Effector CD4-positive, alpha-beta T cell (primary cell): Measurements from ENCODE around the gene CCNK.
A peak's percentile ranks its signal among the peaks of the same experiment; 100 is the strongest.

ENCODE experiments used
- DNase-seq: peaks from one replicate; pipeline ENCODE4 v3.0.0-alpha.2; 2020

The CCNK gene

DNA sequence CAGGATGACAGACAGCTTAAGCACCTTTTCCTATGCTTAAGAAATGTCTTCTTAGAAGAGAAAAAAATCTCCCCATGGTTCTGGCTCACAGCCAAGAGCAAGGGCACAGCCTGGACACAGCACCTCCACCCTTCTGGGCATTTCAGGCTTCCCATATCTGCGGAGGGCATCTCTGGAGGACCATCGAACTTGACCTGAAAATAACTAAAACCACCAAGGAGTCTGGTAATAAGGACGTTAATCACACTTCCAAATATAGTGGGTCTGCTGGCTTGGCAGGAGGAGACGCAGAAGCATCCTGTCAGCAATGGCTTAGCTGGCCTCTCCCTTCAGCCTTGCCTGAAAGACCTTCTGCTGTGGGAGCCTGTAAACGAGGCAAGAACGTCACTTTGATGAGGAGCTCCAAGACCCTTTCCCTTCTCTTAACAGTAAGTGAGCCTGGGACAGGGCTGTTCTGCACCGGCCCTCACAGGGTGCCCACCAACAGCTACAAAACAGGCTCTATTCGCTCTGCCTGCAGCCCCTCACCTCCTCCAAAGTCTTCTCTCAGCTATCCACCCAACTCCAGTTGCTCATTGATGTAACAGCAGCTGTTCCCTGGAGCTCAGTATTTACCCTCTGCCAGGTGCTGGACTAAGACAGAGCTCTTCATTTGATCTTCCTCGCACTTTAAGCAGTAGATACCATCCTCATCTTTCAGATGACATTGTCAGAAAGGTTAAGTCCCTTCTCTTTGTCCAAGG, 13.7 kb upstream of the CCNK start:
- no peak for DNase-seq

DNA sequence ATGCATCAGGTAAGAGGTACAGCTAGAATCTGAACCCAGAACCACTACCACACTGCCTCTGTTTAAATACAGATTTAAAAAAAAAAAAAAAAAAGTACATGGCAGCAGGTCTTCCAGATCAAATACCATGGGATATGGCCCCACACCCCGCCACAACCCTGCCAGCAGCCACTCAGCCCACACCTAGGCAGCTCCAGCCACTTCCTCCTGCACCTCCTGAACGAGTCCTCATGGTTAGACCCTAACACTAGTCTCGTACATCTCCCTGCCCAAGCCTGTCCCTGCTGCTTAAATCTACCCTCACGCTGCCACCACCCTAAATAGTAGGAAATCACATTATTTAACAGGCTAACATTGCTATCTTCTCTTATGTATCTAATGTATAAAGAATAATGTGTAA, 13.1 kb upstream of the CCNK start:
- DNase-seq = no peak

DNA sequence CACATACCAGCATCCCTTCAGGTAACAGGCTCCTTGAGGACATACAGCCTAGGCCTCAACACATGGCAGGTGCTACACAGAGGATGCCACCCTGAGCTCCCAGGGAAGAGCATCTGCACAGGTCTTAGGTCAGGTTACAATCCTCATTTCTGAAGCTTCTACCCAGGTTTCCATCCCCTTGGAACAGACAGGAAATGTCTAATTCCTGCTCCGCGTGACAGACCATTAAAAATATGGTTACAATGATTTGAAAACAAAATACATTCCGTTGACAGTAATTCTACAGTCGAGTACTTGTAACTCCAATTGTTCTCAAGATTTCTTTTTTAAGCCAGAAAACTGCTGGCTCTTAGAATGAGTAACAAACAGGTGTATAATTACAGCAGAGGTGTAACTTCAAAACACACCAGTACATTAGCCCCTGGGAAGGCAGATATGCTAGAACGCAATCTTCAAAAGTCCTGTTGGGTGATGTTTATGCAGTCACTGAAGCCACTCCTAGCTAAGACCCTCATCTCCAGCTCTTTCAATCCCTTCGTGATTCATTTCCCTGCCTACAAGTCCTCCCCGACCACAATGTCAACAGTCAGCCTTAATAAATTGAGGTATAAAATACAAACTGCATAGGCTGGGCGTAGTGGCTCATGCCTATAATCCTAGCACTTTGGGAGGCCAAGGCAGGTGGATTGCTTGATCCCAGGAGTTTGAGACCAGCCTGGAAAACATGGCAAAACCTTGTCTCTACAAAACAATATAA, 12.2 kb upstream of the CCNK start:
- no peak for DNase-seq

DNA sequence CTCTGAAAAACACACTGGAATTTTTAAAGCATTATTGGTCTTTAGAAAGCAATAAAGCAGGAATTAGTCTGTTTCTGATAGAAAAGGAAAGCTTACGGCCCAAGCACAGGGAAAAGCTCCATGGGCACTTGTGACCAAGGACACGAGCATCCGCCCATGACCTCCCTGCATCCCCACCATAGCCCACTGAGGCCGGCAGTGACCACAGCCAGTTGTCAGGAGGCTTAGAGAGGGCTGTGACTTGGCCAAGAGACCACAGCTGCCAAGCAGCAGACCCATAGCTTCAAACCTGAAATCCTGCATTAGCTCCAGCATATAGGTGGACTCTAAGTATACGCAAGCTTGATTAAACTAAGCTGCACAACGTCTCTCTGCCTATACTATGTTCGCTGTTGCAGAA, 9.5 kb upstream of the CCNK start:
- DNase-seq = no peak

DNA sequence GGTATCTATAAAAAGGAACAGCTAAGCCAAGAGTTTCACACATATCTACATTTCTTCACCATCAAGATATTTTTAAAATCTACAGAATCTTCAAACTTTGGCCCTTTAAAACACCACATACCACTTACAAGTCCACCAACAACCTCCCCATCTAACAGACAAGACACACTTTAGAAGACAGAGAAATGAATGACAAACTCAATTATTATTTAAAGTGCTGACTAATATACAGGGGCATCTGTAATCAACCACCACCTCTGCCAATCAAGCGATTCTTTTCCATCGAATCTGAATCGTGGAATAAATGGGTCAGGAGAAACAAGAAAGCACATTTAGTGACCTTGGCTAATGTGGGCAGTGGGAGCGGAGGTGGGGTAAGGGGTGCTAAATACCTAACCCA, 8.3 kb upstream of the CCNK start:
- DNase-seq = no peak

DNA sequence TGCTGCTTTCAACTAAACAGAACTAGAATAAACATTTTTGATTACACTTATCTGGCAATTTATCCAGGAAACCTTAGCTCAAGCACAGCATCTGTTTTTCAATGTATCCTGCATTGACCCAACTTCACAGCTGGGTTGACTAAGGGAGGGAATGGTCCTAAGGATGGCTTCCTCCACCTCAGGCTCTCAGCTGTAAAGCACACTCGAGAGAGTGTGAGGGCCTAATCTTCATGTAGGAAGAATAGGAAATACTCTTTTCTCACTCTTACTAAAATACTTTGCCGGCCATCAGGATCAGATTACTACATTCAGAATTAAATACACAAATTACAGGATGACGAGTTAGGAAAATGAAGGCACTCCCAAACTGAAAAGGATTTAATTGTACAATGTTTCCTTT, 7.8 kb upstream of the CCNK start:
- no peak for DNase-seq

DNA sequence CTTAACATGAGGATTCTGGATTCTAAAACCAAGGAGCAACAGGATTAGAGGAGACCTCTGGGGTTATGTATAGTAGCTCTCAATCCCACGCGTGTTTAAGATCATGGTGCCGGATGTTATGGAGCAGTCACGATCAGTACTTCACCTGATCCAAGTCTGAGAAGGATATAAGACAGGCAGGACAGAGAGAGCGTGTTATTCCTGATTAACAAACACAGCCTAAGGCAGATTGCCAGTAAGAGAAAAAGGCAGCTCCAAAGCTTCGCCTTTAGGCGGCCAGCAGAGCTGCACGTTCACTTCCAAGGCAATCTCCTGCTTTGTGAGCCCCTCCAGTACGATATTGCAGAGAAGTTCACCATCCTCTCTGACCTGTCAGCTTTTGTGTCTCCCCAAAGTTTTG, 6.0 kb upstream of the CCNK start:
- no peak for DNase-seq

DNA sequence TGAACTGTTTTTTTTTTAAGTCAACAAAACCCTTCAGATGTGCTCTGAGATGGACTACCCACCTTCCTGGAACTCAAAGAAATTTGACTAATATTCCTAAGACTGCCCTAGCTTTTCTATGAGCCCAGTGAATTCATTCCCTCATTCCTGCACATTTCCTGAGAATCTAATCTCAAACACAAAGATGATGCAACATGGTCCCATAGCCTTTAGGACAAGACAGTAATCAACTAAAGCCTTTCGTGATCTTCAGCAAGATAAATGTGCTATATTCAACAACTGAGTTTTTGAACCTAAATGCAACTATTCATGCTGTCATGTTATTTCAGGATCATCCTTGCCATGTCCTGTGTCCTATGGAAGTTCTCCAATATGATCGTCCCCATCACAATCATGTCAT, 5.5 kb upstream of the CCNK start:
- no peak for DNase-seq

DNA sequence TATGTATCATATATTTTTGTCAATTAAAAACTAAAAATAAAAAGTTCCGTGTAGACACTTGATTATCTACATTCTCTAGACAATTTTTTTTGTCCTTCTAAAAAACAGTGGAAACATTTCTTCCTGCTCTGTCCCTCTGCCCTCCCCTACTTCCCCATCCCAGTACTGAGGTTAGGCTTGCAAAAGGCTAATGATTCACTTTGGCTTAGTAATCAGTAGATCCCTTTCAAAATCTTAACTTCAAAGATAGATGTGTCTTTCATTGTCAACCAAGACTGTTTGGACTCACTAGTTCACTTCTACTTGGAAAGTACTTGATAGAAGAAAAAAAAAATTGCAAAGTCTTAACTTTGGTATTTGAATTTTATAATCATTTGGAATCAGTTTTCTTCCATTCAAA, 4.3 kb upstream of the CCNK start:
- no peak for DNase-seq

DNA sequence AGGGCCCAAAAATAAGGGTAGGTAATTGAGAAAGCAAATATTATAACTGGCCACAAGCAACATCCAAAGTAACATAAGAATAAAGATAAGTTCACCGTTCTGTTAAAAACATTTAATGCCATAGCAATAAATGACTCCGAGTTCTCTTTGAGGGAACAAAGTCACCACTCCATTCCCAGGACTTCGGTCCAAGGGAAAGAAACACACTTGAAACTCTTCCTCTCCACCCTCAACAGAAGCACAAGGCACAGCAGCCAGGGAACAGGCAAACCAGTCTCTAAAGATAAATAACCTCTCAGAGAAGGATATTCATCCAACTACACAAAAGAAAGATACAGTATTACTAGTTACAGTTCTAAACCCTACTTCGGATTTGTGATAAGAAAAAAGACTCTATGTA, 3.1 kb upstream of the CCNK start:
- DNase-seq = no peak

DNA sequence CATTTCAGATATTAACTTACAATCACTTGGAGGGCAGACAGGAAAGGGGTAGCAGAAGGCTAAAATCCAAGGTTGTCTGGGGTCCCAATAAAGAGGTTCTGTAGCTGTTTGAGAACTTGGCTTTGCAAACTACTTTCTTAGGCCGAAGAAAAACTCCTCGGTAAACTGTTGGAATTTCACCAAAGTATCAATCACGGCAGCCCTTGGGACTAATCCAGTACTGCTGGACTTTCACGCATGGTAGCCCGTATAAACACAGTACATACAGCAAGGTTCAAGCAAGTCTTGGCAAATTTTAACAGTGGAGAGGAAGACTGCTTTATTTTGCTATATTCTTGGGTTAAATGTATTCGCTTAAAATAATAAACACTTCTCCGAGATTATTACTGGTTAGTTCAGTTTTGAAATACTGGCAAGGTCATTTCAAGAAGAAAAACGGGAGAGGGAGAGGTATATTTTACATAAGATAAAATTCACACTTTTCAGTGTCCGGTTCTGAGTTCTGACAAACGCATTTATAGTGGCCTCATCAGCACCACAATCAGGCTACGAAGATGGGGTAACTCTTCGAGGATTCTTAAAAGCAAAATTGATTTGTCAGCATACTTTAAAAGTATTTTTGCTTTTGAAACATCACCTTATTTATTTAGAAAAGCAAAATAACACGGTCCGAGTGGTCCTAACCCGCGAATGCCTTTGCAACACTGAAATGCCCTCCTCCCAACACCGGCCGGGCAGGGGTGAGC, 1.9 kb upstream of the CCNK start:
- DNase-seq = no peak

DNA sequence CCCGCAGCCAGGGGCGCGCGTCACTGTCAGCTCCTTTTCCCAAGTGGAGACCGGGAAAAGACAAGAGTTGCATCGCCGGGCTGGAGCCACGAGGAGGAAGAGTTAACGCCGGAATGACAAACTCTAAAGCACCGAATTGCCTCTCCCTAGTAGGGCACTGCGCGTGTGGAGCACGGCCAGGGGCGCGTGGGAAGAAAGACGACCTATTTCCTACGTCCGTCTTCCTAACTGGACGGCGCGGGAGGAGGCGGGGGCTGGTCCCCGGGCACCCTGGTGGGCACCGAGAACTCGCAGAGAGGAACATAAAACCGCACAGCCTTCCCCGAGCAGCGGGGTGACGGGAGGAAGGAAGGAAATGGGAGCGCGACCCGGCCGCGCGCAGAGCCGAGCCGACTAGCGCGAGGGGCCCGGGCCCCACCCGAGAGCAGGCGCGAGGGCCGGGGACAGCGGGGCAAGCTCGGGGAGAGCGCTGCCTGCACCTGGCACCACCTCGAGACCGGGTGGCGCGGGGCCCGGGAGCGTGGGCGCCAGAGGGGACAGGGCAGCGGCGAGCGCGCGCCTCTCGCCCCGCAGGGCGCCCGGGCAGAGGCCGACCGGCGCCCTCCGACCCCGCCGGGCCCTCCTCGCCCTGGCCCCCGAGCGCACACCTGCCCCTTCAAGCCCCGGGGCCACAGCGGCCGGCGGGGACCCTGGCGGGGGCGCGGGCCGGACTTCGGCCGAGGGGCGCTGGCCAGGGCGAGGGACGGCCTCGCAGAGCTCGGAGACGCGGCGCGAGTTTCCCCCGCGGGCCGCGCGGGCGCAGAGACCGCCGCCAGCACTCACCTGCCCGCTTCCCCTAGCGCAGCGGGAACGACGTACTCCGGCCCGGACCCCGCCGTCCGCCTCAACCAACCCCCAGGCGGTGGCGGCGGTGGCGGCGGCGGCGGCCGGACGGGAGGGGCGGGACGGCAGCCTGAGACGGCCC, 1.0 kb upstream of the CCNK start, which contains the start of gene SETD3:
TSS of gene SETD3 (minus strand) at position 954 of the 964 bp plus-strand sequence. CDS start 15,054 bp downstream, outside the sequence.
- DNase-seq = peak; percentile 19

DNA sequence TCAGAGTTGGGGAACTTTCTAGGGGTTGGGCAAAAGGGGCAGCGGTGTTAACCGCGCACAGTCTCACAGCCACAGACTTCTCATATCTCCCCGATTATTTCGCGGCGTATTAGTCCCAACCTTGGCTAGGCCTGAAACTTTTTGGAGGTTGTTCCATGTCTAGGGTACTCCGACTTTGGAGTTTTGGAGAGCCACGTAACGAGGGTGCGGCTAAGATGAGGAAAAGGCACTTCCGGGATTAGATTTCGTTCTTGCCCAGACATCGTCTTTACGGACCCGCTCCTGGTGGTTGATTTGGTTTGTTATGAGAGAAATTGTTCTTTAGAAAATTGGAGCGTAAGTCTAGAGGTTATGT, 513 bp downstream of the CCNK start:
- peak; percentile 8 for DNase-seq

DNA sequence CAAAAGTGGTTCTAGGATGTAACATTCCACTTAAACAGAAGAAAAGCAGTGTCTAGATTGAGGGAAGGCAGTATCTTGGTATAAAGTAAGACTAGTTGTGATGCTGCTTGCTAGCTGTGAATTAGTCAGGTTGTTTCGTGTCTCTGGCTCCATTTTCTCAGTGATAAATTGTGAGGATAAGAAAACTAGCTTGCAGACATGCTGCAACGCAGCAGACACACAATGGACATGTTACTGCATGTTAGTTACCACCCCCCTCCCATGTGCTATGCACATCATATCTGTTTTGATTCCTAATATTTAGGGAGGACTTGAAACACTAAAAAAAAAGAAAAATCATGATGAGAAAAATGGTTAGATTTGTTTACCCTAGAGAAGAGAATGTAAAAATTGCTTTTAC, 2.9 kb downstream of the CCNK start:
- no peak for DNase-seq

DNA sequence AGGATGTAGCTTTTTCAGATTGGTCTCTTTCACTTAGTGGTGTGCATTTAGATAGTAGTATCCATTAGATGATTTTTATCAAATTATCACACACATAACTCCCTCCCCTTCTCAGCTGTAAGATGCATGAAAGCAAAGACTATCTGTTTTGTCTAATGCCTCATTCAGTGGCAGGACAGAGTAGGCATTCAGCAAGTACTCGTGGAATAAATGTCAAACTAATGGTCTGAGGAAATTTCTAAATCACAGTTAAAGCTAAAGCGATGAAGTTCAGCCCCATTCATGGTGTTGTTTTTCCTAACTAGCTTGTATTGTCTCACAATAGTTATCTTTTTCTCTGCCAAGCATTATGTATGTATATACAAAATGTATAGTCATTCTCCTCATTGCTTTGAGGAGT, 16.1 kb downstream of the CCNK start:
- DNase-seq = no peak

DNA sequence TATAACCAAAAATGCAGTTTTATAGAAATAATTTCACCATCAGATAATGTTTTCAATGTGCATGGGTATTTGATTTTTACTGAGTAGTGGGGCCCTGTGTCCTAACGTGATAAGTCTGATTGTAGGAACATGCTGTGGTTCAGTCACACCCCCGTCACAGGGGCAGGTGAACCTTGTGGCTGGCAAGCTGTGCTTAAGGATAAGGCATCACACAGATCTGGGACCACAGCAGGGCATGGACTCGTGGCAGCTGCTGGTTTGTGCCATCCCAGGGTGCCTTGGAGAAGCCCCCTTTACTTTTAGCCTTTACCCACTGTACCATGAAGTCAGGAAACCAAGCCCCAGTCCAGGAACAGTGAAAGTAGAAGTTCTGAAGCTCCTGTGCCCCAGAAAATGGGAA, 16.7 kb downstream of the CCNK start:
- no peak for DNase-seq

DNA sequence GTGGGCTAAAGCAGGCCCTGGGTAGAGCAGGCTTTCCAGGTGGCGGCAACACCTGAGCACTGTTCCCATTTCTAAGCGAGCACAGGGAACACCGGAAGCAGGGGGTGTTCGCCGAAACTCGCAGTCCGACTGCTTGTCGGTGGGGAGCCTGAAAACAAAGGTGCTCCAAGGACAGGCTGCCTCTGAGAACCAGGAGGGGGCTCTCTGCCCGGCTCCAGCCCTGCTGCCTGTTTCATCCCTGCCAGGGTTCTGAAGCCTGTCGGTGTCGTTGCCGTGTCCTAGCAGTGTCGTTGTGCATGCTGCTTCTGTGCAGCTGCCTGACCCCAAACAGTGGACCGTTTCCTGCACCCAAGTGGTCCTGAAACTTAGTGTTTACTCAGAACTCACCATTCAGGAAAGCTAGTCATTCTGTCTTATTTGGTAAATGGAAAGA, 21.8 kb downstream of the CCNK start:
- DNase-seq = no peak

DNA sequence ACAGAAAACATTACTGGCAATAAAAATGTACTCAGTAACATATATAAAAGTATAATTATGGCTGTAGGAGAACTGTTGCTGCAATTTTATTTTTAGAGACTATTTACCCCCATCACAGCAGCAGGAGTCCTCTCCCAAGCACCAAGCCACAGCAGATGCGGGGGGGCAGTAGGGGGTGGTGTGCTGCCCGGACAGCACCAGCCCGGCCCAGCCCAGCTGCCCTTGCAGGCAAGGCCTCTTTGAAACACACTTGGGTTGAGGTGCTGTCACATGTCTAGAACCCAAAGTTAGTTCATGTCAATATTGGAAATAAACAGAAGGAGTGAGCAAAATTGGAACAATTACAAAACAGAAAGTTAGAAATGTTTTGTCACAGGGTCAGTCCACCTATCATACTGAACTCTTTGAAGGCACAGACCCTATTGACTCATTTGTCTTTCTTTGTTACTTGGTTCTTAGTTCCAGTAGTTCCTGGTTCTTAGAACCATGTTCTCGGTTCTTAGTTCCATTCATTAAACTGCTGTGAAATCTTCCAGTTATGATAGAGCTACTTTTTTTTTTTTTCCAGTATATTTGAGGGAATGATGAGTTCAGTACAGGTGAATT, 22.7 kb downstream of the CCNK start:
- DNase-seq = no peak

DNA sequence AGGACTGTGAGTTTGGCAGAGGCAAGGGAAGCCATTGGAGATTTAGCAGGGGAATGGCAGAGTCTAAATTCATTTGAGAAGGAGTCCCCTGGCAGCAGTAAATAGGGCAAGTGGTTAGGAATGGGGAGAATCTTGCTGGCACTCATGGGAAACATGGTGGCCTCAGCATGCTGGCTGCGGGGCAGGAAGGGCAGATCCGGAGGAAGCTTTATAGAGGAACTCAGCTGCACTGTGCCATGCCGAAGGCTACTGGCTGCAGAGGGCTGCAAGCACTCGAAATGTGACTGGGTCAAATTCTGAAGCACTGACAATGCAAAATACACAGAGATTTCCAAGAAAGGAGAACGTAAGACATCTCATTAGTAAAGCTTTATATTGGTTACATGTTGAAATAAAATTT, 23.9 kb downstream of the CCNK start:
- no peak for DNase-seq

DNA sequence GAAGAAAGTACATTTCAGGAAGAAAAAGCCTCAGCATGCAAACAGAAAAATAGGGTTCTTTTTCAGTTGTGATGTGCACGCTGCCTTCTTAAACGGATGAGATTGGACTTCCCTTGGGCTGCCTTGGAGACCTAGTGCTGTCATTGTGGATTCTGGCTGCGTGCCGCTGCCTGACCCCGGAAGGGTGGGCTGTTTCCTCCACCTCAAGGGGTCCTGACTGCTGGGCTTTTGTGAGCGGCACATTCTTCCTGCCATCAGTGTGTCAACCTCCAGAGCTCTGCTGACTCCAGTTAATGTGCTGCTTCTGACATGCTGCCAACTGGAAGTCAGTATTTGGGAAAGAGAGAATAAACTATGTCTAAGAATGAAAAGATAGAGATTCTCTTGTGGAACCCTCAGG, 25.1 kb downstream of the CCNK start:
- no peak for DNase-seq

DNA sequence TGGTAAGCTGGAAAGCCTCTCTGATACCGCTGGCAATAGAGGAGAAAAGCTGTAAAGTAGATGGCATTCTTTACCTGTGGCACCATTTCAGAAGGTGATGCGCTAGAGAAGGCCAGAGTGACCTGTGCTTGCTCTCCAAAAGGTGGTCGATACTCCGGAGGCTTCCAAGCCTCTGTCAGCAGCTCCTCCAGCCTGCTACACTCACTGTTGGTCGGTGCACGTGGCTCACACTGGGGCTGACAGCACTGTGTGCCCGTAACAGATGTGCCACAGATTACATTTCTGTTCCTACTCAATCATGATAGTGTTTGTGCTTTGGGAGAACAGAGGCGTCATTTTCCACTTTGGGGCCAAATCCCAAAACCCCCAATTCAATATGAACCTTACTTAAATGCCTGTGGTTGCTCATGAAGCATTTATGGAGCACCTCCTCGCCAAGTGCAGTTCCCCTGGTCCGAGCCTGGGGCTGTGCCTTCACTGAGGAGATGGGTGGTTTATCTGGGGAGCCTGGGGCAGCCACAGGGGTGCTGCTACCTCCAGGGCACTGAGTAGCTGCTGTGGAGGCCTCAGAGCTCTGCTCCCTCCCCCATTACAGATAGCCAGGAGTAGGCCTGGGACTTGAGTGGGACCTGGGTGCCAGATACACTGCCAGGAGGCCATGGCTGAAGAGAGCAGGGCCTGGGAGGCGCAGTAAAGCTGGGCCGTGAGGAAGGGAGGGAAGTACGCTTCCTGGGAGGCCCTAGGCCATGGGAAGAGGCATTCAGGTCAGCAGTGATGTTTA, 26.8 kb downstream of the CCNK start:
- DNase-seq = no peak
